ENCODE data around the gene HRK.

HRK gene

DNA sequence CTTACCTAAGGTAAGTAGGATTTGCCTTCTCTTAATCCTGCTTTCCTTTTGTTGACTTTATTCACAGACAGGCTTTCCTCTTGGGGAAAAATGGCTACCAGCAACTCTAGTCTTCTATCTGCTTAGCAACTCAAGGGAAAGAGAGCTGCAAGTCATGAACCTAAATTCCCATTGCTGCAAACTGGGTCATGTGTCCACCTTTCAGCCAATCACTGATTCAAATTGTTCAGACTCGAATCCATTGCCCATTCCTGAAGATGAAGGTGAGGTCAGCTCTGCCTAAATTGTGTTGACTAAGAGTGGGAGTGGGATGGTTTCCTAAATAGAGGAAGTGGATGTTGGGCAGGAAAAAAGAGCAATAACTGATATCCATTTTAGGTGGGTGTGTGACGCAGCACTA lies 37.2 kb upstream of the HRK start:
- Histone ChIP-seq H3K9me3 (ENCODE audit: control insufficient read depth, insufficient read depth, low read length) (no peaks in the 10 kb centered on the region), H3K9ac (ENCODE audit: low read depth, low read length) (no peak overlapping the region), H3K4me3 (ENCODE audit: low read depth, low read length) (no peak overlapping the region), H3K36me3 (ENCODE audit: control insufficient read depth, insufficient read depth, low read length) (no peaks in the 10 kb centered on the region), H3K27me3 (ENCODE audit: control insufficient read depth, insufficient read depth, low read length) (no peaks in the 10 kb centered on the region), H3K4me1 (ENCODE audit: control insufficient read depth, insufficient read depth, low read length) (peaks cover 4% of the 10 kb centered on the region)

DNA sequence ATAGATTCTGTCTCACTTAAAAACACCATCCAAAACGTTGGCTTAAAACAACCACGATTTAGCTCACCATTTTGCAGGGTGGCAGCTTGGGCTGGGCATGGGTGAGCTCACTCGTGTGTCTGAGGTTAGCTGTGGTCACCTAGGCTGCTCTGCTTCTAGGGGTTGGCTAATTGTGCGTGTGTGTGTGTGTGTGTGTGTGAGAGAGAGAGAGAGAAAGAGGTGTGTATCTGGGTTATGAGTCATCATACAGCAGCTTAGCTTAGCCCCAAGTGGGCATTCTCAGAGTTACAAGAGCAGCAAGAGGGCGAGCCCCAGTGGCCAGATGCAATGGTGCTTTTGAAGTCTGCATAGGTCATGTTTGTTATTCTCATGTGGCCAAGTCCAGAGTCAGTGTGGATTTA lies 35.5 kb upstream of the HRK start:
- Histone ChIP-seq H3K27me3 (ENCODE audit: control insufficient read depth, insufficient read depth, low read length) (no peaks in the 10 kb centered on the region), H3K9me3 (ENCODE audit: control insufficient read depth, insufficient read depth, low read length) (no peaks in the 10 kb centered on the region), H3K9ac (ENCODE audit: low read depth, low read length) (no peak overlapping the region), H3K4me1 (ENCODE audit: control insufficient read depth, insufficient read depth, low read length) (peaks cover 4% of the 10 kb centered on the region), H3K36me3 (ENCODE audit: control insufficient read depth, insufficient read depth, low read length) (no peaks in the 10 kb centered on the region), H3K4me3 (ENCODE audit: low read depth, low read length) (no peak overlapping the region)

GRCh38 chr12:116916122-116916521 lies 34.9 kb upstream of the HRK start:
- no peak overlapping the region for H3K9ac ChIP-seq (ENCODE audit: low read depth, low read length)

GRCh38 chr12:116915326-116915725 lies 34.1 kb upstream of the HRK start:
- H3K27me3 ChIP-seq (ENCODE audit: control insufficient read depth, insufficient read depth, low read length), result no peaks in the 10 kb centered on the region

More at GRCh38 chr12:116916122-116916521, 34.9 kb upstream of the HRK start:
- Histone ChIP-seq H3K9me3 (ENCODE audit: control insufficient read depth, insufficient read depth, low read length) (no peaks in the 10 kb centered on the region), H3K27me3 (ENCODE audit: control insufficient read depth, insufficient read depth, low read length) (no peaks in the 10 kb centered on the region), H3K4me1 (ENCODE audit: control insufficient read depth, insufficient read depth, low read length) (peaks cover 2% of the 10 kb centered on the region), H3K36me3 (ENCODE audit: control insufficient read depth, insufficient read depth, low read length) (no peaks in the 10 kb centered on the region), H3K4me3 (ENCODE audit: low read depth, low read length) (no peak overlapping the region)

DNA sequence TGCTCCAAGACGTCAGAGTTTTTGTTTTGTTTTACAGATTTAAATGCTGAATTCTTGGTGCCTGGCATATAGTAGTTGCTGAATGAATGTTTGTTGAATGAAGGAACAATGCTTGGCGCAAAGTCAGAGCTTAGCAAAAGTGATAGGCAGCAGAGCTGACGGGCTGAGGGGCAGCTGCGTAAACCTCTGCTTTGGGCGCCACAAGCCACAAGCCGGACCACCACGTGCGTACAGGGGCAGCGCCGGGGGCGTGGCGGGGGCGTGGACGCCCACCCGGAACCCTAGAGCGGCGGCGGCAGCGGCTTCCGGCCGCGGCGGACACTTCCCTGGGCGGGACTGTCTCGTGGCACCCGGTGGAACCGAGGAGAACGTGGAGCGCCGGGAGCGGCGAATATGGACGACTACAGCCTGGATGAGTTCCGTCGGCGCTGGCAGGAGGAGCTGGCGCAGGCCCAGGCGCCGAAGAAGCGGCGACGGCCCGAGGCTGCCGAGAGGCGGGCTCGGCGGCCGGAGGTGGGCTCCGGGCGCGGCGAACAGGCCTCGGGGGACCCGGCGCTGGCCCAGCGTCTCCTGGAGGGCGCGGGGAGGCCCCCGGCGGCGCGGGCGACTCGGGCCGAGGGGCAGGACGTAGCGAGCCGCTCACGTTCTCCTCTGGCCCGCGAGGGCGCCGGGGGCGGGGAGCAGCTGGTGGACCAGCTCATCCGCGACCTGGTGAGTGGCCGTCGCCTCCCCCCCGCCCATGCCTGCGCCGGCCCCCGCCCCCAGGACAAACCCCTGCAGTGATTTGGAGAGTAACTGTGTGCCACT lies 29.6 kb upstream of the HRK start, which contains the start of gene FBXW8:
Gene FBXW8, plus strand, starts transcription at position 306 of the 807 bp plus-strand sequence. Its CDS starts 88 bp downstream, at position 394.
- Histone ChIP-seq H3K27me3 (ENCODE audit: control insufficient read depth, insufficient read depth, low read length) (no peaks in the 10 kb centered on the region), H3K4me3 (ENCODE audit: low read depth, low read length) (peak within 1 kb of the TSS; percentile 66), H3K4me1 (ENCODE audit: control insufficient read depth, insufficient read depth, low read length) (no peaks in the 10 kb centered on the region), H3K36me3 (ENCODE audit: control insufficient read depth, insufficient read depth, low read length) (no peaks in the 10 kb centered on the region), H3K9me3 (ENCODE audit: control insufficient read depth, insufficient read depth, low read length) (no peaks in the 10 kb centered on the region), H3K9ac (ENCODE audit: low read depth, low read length) (peak within 1 kb of the TSS; percentile 89)

More at GRCh38 chr12:116915326-116915725, 34.1 kb upstream of the HRK start:
- Histone ChIP-seq H3K36me3 (ENCODE audit: control insufficient read depth, insufficient read depth, low read length) (no peaks in the 10 kb centered on the region), H3K9ac (ENCODE audit: low read depth, low read length) (no peak overlapping the region), H3K9me3 (ENCODE audit: control insufficient read depth, insufficient read depth, low read length) (no peaks in the 10 kb centered on the region), H3K4me1 (ENCODE audit: control insufficient read depth, insufficient read depth, low read length) (no peaks in the 10 kb centered on the region), H3K4me3 (ENCODE audit: low read depth, low read length) (no peak overlapping the region)

- H3K4me1 ChIP-seq (ENCODE audit: control insufficient read depth, insufficient read depth, low read length), result no peaks in the 10 kb centered on the region
- H3K4me3 ChIP-seq (ENCODE audit: low read depth, low read length), result peak overlapping the region; percentile 66
- no peaks in the 10 kb centered on the region for H3K27me3 ChIP-seq (ENCODE audit: control insufficient read depth, insufficient read depth, low read length)
- no peak overlapping the region for H3K9ac ChIP-seq (ENCODE audit: low read depth, low read length)
- H3K36me3 ChIP-seq (ENCODE audit: control insufficient read depth, insufficient read depth, low read length), result no peaks in the 10 kb centered on the region
- no peaks in the 10 kb centered on the region for H3K9me3 ChIP-seq (ENCODE audit: control insufficient read depth, insufficient read depth, low read length)
Measured at GRCh38 chr12:116910280-116910644, 29.0 kb upstream of the HRK start.

DNA sequence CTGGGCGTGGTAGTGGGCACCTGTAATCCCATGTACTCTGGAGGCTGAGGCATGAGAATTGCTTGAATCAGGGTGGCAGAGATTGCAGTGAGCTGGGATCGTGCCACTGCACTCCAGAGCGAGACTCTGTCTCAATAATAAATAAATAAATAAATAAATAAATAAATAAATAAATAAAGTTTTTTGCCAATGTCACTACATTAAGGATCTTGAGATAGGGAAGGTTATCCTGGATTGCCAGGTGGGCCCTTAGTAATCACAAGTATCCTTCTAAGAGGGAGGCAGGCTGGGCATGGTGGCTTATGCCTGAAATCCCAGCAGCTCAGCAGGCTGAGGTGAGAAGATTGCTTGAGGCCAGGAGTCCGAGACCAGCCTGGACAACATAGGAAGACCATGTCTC lies 25.0 kb upstream of the HRK start:
- no peaks in the 10 kb centered on the region for H3K36me3 ChIP-seq (ENCODE audit: control insufficient read depth, insufficient read depth, low read length)
- H3K4me1 ChIP-seq (ENCODE audit: control insufficient read depth, insufficient read depth, low read length), result no peaks in the 10 kb centered on the region
- H3K9me3 ChIP-seq (ENCODE audit: control insufficient read depth, insufficient read depth, low read length), result no peaks in the 10 kb centered on the region
- H3K27me3 ChIP-seq (ENCODE audit: control insufficient read depth, insufficient read depth, low read length), result no peaks in the 10 kb centered on the region
- no peak overlapping the region for H3K4me3 ChIP-seq (ENCODE audit: low read depth, low read length)
- H3K9ac ChIP-seq (ENCODE audit: low read depth, low read length), result no peak overlapping the region

- no peaks in the 10 kb centered on the region for H3K4me1 ChIP-seq (ENCODE audit: control insufficient read depth, insufficient read depth, low read length)
- no peak overlapping the region for H3K4me3 ChIP-seq (ENCODE audit: low read depth, low read length)
- H3K9ac ChIP-seq (ENCODE audit: low read depth, low read length), result no peak overlapping the region
- no peaks in the 10 kb centered on the region for H3K9me3 ChIP-seq (ENCODE audit: control insufficient read depth, insufficient read depth, low read length)
- H3K27me3 ChIP-seq (ENCODE audit: control insufficient read depth, insufficient read depth, low read length), result no peaks in the 10 kb centered on the region
- no peaks in the 10 kb centered on the region for H3K36me3 ChIP-seq (ENCODE audit: control insufficient read depth, insufficient read depth, low read length)
Measured at GRCh38 chr12:116903818-116904217, 22.6 kb upstream of the HRK start.

- H3K27me3 ChIP-seq (ENCODE audit: control insufficient read depth, insufficient read depth, low read length), result no peaks in the 10 kb centered on the region
- H3K4me3 ChIP-seq (ENCODE audit: low read depth, low read length), result no peak overlapping the region
- no peaks in the 10 kb centered on the region for H3K36me3 ChIP-seq (ENCODE audit: control insufficient read depth, insufficient read depth, low read length)
- no peaks in the 10 kb centered on the region for H3K9me3 ChIP-seq (ENCODE audit: control insufficient read depth, insufficient read depth, low read length)
- H3K4me1 ChIP-seq (ENCODE audit: control insufficient read depth, insufficient read depth, low read length), result no peaks in the 10 kb centered on the region
- no peak overlapping the region for H3K9ac ChIP-seq (ENCODE audit: low read depth, low read length)
Measured at GRCh38 chr12:116901612-116902011, 20.4 kb upstream of the HRK start.

- H3K27me3 ChIP-seq (ENCODE audit: control insufficient read depth, insufficient read depth, low read length), result no peaks in the 10 kb centered on the region
- no peaks in the 10 kb centered on the region for H3K36me3 ChIP-seq (ENCODE audit: control insufficient read depth, insufficient read depth, low read length)
- no peaks in the 10 kb centered on the region for H3K4me1 ChIP-seq (ENCODE audit: control insufficient read depth, insufficient read depth, low read length)
- no peaks in the 10 kb centered on the region for H3K9me3 ChIP-seq (ENCODE audit: control insufficient read depth, insufficient read depth, low read length)
- H3K9ac ChIP-seq (ENCODE audit: low read depth, low read length), result no peak overlapping the region
- H3K4me3 ChIP-seq (ENCODE audit: low read depth, low read length), result no peak overlapping the region
Measured at GRCh38 chr12:116898669-116899068, 17.4 kb upstream of the HRK start.

- no peaks in the 10 kb centered on the region for H3K27me3 ChIP-seq (ENCODE audit: control insufficient read depth, insufficient read depth, low read length)
- H3K4me1 ChIP-seq (ENCODE audit: control insufficient read depth, insufficient read depth, low read length), result no peaks in the 10 kb centered on the region
- H3K9ac ChIP-seq (ENCODE audit: low read depth, low read length), result no peak overlapping the region
- H3K36me3 ChIP-seq (ENCODE audit: control insufficient read depth, insufficient read depth, low read length), result no peaks in the 10 kb centered on the region
- no peak overlapping the region for H3K4me3 ChIP-seq (ENCODE audit: low read depth, low read length)
- H3K9me3 ChIP-seq (ENCODE audit: control insufficient read depth, insufficient read depth, low read length), result no peaks in the 10 kb centered on the region
Measured at GRCh38 chr12:116897476-116897875, 16.2 kb upstream of the HRK start.

GRCh38 chr12:116896411-116896924 lies 15.2 kb upstream of the HRK start:
- H3K9ac ChIP-seq (ENCODE audit: low read depth, low read length), result no peak overlapping the region
- H3K9me3 ChIP-seq (ENCODE audit: control insufficient read depth, insufficient read depth, low read length), result no peaks in the 10 kb centered on the region
- no peaks in the 10 kb centered on the region for H3K36me3 ChIP-seq (ENCODE audit: control insufficient read depth, insufficient read depth, low read length)
- no peaks in the 10 kb centered on the region for H3K27me3 ChIP-seq (ENCODE audit: control insufficient read depth, insufficient read depth, low read length)
- H3K4me1 ChIP-seq (ENCODE audit: control insufficient read depth, insufficient read depth, low read length), result no peaks in the 10 kb centered on the region
- no peak overlapping the region for H3K4me3 ChIP-seq (ENCODE audit: low read depth, low read length)

Data from iPS-15b (cell line).